ENCODE results near the gene ANKS3.

GRCh38 chr16:4734730-4735535 lies 862 bp upstream of the ANKS3 start:
- TF ChIP-seq, protein P1, sequence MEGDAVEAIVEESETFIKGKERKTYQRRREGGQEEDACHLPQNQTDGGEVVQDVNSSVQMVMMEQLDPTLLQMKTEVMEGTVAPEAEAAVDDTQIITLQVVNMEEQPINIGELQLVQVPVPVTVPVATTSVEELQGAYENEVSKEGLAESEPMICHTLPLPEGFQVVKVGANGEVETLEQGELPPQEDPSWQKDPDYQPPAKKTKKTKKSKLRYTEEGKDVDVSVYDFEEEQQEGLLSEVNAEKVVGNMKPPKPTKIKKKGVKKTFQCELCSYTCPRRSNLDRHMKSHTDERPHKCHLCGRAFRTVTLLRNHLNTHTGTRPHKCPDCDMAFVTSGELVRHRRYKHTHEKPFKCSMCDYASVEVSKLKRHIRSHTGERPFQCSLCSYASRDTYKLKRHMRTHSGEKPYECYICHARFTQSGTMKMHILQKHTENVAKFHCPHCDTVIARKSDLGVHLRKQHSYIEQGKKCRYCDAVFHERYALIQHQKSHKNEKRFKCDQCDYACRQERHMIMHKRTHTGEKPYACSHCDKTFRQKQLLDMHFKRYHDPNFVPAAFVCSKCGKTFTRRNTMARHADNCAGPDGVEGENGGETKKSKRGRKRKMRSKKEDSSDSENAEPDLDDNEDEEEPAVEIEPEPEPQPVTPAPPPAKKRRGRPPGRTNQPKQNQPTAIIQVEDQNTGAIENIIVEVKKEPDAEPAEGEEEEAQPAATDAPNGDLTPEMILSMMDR (conservative IDR thresholded peaks at IDR 0.05): no peak
- no peak for TF ChIP-seq ZFX (IDR thresholded peaks at IDR 0.05)

Measured in C4-2B (cell line).